PC-9 (cell line): ENCODE data around the gene RNF11.

Experiments used
- CTCF ChIP-seq: fragments of 200-600 bp; sonication (generic); conservative IDR thresholded peaks from 2 replicates; pipeline ENCODE4 v1.6.1; 2017; ENCODE audit warnings: mixed run types, antibody characterized with exemption, mild to moderate bottlenecking, moderate library complexity
- EZH2 ChIP-seq: fragments of 200-600 bp; sonication (generic); IDR thresholded peaks from 2 replicates; pipeline ENCODE4 v1.8.0; 2017; ENCODE audit warnings: antibody characterized with exemption, low read depth

GRCh38 chr1:51234721-51235425, 1.2 kb upstream of the RNF11 start:
- no peak for TF ChIP-seq CTCF
- no peak for TF ChIP-seq EZH2
